Subcutaneous adipose tissue (tissue), 4 donors: ENCODE data around the gene PAQR6. TPM values are rescaled to one million over a fixed set of nuclear protein-coding genes. Genes with fewer than 3 reads are reported as not detected.

Experiments
- total RNA-seq, 4 donors: library from RNA; depleted of rRNA; stranded (reverse); fragments of >200 nt; gene quantifications; one replicate each; pipeline ENCODE4 v1.1.0, GENCODE V29; 2016
- TF ChIP-seq, protein P1 (sequence below): fragments of 450-650 bp; IDR thresholded peaks from one replicate; pipeline ENCODE4 v1.5.1; 2016; ENCODE audit warnings: low read depth, mild to moderate bottlenecking, control low read depth, antibody characterized with exemption, moderate library complexity

Gene PAQR6
- total RNA-seq, 4 donors from 2014 or later, result 0.66 to 1.5 (median 1.0) TPM; not detected in 1

DNA sequence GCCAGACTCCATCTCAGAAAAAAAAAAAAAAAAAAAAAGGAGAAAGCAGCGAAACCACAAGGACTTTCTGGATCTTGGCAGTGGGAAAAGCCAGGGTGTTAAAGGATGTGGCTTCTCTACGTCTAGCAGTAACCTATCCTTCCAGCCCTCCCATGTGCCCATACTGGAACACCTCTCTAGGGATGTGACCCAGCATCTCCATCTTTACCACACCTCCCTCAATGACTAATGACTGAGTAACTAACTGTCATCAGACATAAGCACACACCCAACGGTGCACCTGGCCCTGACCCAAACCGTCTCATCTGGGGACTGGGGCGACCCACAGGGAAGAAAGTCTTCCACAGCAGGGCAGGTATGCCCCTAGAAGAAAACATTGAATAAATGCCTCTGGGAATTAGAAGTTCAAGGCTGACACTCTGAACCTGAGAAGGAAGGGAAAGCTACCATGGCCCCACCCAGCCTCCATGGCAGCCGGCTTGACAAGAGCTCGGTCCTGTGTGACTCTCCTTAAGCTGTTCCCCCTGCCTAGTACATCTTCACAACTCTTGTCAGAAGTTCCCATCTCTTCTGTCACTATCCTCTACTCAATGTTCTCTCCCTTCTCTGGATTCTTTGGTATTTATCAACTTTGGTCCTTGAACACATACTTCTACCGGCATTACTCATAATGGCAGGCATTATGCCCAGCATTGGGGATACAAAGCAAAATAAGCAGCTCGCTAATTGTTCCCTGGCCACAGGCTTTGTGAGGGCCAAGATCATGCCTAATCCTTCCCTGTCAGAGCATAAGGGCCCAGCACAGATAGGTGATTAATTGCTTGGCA, 14.8 kb upstream of the PAQR6 start:
- TF ChIP-seq, protein P1, sequence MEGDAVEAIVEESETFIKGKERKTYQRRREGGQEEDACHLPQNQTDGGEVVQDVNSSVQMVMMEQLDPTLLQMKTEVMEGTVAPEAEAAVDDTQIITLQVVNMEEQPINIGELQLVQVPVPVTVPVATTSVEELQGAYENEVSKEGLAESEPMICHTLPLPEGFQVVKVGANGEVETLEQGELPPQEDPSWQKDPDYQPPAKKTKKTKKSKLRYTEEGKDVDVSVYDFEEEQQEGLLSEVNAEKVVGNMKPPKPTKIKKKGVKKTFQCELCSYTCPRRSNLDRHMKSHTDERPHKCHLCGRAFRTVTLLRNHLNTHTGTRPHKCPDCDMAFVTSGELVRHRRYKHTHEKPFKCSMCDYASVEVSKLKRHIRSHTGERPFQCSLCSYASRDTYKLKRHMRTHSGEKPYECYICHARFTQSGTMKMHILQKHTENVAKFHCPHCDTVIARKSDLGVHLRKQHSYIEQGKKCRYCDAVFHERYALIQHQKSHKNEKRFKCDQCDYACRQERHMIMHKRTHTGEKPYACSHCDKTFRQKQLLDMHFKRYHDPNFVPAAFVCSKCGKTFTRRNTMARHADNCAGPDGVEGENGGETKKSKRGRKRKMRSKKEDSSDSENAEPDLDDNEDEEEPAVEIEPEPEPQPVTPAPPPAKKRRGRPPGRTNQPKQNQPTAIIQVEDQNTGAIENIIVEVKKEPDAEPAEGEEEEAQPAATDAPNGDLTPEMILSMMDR, result no peak

DNA sequence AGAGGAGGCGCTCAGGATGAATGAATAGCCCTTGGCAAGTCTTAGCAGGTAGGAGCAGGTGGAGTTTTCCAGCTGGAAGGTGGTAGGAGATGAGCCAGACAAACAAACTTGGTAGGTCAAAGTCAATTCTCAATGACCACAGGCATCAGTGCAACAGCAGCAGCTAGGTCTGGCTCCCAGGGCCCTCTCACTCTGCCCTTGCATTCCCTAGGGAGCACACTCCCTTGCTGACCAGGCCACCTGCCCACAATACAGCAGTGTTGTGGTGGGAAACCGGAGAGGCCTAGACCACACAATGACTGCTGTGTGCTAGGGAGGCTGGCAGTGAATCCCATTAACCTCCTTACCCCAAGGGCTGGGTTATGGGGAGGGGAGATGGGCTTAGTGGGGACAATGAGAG, 13.0 kb upstream of the PAQR6 start:
- TF ChIP-seq, protein P1, result no peak

DNA sequence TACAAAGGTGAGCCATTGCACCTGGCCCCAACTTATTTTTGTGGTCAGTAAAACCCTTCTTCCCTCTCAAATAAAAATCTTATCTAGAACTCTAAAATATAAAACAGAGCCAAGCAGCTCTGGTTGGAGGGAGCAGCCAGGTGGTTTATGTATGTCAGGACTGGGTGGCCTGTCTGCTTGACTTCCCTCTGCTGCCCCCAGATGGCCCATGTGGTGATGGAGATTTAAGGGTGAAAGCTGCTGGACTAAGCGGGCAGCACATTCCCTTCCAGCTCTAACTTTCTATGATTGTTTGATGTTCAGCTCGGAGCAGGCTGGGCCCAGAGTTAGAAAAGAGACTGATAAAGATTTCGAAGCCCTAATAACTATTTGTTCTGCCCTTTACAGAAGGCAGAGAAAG, 11.9 kb upstream of the PAQR6 start:
- TF ChIP-seq, protein P1, result no peak

DNA sequence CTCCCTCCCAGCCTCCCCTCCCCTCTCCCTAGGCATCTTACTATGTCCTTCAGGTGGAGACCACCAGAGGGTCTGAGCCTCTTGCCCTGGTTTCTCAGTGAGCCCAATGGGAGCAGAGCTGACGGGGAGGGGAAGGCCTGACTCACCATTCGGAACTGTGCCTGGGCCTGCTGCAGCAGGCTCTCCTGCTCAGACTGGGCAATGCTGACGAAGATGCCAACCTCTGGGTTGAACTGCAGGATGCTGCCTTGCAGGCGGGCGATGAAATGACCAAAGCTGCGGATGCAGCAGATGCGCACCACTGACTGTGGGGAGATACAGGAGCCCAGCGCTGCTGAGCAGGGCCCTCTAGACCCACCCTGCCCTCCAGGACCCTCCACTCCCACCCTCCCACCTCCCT, 11.0 kb upstream of the PAQR6 start:
- TF ChIP-seq, protein P1, result no peak

DNA sequence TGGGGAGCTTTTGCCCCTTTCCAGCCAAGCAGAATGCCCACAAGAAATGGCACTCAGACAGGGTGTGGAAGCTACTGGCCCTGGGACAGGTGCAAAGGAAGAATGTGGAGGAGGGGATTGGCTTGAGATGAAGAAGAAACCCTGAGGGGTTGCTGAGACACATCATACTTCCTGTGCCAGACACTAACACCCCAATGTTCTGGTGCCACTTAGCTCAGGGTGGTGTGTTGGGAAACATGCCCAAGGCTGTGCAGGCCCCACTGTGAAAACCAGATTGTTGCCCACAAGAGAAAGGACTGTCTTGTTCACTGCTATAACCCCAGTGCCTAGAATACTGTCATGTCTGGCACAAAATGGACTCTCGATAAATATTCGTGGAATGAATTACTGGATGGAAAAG, 9.9 kb upstream of the PAQR6 start:
- TF ChIP-seq, protein P1, result no peak

DNA sequence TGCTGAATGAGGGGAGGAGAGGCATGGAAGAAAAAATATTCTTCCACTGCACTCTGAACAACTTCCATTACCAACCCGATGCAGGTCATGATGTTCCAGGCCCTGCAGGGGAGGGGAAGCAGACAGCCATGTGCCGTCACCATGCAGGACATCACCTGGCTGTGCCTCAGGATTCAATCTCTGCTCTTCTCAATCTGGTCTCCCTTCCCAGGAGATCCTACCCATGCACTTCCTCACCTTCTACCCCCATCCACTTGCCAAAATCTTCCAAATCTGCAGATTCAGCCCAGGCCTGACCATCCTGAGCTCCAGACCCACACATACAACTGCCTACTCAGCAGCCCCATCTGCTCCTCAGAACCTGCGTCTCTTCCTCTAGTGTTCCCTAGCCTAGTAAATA, 5.8 kb upstream of the PAQR6 start:
- TF ChIP-seq, protein P1, result no peak

DNA sequence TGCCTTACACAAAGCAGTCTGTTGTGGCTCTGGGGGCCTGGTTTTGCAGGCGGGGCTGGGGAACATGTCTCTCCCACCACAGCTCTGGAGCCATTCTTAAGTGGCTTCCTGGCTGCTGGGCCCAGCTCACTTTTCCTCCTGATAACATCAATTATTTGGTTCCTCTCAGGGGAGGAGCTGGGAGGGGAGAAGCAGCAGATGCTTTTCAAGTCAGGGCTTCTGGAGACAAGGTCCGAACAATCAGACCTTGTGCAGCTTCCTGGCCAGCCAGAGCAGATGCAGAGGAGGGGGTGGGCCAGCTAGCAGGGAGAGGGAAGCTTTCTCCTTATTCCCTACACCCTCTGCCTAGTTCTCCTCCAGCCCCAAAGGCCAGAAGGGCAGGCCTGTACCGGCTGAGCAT, 3.7 kb upstream of the PAQR6 start:
- TF ChIP-seq, protein P1, result no peak
